Measurements from ENCODE around the gene ZSCAN20. TPM values are rescaled to one million over a fixed set of nuclear protein-coding genes. Genes with fewer than 3 reads are reported as not detected.
A peak's percentile ranks its signal among the peaks of the same experiment; 100 is the strongest.

ZSCAN20 gene
- total RNA-seq = 1 to 10 TPM; 1.8 to 2.1 TPM

DNA sequence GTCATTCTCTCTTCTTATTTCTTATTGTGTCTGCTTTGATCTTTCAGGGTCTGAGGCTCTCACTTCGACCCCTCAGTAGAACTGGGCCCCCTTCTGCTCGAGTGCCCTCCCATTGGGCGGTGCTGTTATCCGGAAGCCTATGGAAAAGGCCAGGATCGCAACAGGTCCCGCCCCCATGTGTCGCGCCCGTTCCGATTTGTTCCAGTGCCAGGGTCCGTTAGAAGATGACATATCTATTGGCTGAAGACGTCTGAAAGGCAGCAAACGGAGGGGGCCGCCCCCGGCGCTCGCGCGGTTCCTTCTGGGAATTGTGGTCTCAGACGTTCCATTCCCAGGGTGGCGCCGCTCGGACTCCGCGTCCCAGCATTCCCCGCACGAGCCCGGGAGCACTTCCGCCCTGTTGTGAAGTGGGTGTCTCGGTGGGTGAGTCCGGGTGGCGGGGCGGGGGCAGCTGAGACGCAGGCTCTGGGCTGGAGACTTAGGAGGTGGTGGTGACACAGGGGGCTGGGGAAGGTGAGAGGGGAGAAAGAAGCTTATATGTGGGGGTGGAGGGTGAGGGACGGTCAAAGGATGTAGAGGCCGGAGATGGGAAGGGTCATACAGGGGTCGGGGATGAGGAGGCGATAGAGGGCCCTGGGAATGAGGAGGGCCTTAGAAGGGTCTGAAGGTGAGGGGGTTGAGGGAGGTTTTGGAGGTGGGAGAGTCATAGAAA lies at the start of gene ZSCAN20:
Gene ZSCAN20 (plus strand): TSS at position 377 of the 712 bp plus-strand sequence. CDS start 6,644 bp downstream, outside the sequence.
- DNase-seq = peak; percentile 91
- H3K4me1 Mint-ChIP-seq (ENCODE audit: low read depth) = peaks cover 43% of the 10 kb centered on the region
- no peaks in the 10 kb centered on the region for H3K27me3 Mint-ChIP-seq (ENCODE audit: low read depth)
- ChIA-PET CTCF (interaction anchor here (1.0 to 5.7 kb wide), 9 partner anchors 12 to 345 kb away, joined by 3 to 75 read pairs (median 8); no protein-coding TSS in a partner anchor), POLR2A (no interaction called here)
- peak within 1 kb of the TSS; percentile 60 for H3K27ac Mint-ChIP-seq
- peak; percentile 98 for ATAC-seq
- peak within 1 kb of the TSS; percentile 82 for H3K4me3 Mint-ChIP-seq
- no peaks in the 10 kb centered on the region for H3K36me3 Mint-ChIP-seq (ENCODE audit: low read depth)
- no peaks in the 10 kb centered on the region for H3K9me3 Mint-ChIP-seq (ENCODE audit: insufficient read depth)

GRCh38 chr1:33424205-33424604 lies 48.2 kb upstream of the ZSCAN20 start:
- Mint-ChIP-seq H3K36me3 (ENCODE audit: low read depth) (no peaks in the 10 kb centered on the region), H3K4me3 (no peak overlapping the region), H3K4me1 (ENCODE audit: low read depth) (peaks cover 4% of the 10 kb centered on the region), H3K27ac (no peak overlapping the region), H3K9me3 (ENCODE audit: insufficient read depth) (no peaks in the 10 kb centered on the region), H3K27me3 (ENCODE audit: low read depth) (peaks cover 11% of the 10 kb centered on the region)
- CTCF ChIA-PET = no interaction called here
- DNase-seq = no peak
- POLR2A ChIA-PET = no interaction called here
- no peak for ATAC-seq

DNA sequence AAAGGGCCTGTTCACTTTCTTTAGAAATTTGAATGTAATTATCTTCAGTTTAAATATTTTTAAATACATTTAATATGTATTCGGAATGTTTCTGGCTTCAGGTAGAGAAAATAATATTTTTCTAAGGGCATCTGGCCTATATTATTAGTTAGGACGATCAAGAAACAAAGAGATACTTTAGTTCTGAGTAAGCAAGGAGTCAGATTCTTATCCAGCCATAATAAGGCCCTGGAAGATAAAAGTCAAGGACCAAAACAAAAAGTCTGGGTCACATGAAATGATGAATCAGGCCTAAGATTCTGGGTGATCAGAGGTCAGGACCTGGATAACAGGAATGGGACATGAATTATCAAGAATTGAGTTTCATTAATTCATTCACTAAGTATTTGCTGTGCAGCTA lies 47.8 kb upstream of the ZSCAN20 start:
- H3K9me3 Mint-ChIP-seq (ENCODE audit: insufficient read depth) = no peaks in the 10 kb centered on the region
- H3K27ac Mint-ChIP-seq = no peak overlapping the region

DNA sequence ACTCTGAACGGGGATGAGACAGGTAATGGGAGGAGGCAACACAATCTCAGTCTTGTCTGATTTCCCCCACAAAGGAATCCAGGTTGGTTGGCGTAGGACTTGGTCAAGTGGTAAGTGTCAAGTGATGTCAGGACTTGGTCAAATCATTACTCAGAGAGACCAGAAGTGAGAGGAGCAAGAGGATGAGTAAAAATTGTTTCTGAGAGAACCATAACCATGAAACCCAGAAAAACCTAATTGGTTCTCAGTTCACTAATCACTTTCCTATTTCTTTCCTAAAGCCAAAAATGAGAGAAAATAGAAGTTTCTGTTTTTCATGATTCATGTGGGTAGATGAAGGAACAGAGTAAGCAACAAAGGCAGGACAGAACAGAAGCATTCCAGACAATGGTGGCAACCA lies 46.5 kb upstream of the ZSCAN20 start:
- no peak for ATAC-seq
- CTCF ChIA-PET = interaction anchor here (1.6 kb wide), 1 partner anchor 22 kb away, joined by 3 read pairs; no protein-coding TSS in a partner anchor
- Mint-ChIP-seq H3K9me3 (ENCODE audit: insufficient read depth) (no peaks in the 10 kb centered on the region), H3K4me1 (ENCODE audit: low read depth) (peaks cover 6% of the 10 kb centered on the region), H3K27ac (no peak overlapping the region), H3K27me3 (ENCODE audit: low read depth) (peaks cover 7% of the 10 kb centered on the region), H3K36me3 (ENCODE audit: low read depth) (no peaks in the 10 kb centered on the region), H3K4me3 (no peak overlapping the region)
- no peak for DNase-seq
- POLR2A ChIA-PET = no interaction called here

More for the DNA sequence above, 47.8 kb upstream of the ZSCAN20 start:
- POLR2A ChIA-PET = no interaction called here
- DNase-seq = no peak
- H3K36me3 Mint-ChIP-seq (ENCODE audit: low read depth) = no peaks in the 10 kb centered on the region
- peaks cover 4% of the 10 kb centered on the region for H3K4me1 Mint-ChIP-seq (ENCODE audit: low read depth)
- no peak overlapping the region for H3K4me3 Mint-ChIP-seq
- ATAC-seq = no peak
- CTCF ChIA-PET = no interaction called here
- peaks cover 9% of the 10 kb centered on the region for H3K27me3 Mint-ChIP-seq (ENCODE audit: low read depth)

- Mint-ChIP-seq H3K4me1 (ENCODE audit: low read depth) (peaks cover 5% of the 10 kb centered on the region), H3K27me3 (ENCODE audit: low read depth) (peaks cover 10% of the 10 kb centered on the region), H3K4me3 (no peak overlapping the region), H3K36me3 (ENCODE audit: low read depth) (no peaks in the 10 kb centered on the region), H3K9me3 (ENCODE audit: insufficient read depth) (no peaks in the 10 kb centered on the region), H3K27ac (no peak overlapping the region)
- CTCF ChIA-PET = interaction anchor here (1.6 kb wide), 1 partner anchor 21 kb away, joined by 3 read pairs; no protein-coding TSS in a partner anchor
- no peak for DNase-seq
- POLR2A ChIA-PET = no interaction called here
- ATAC-seq = no peak
Measured at GRCh38 chr1:33426916-33427315, 45.5 kb upstream of the ZSCAN20 start.

DNA sequence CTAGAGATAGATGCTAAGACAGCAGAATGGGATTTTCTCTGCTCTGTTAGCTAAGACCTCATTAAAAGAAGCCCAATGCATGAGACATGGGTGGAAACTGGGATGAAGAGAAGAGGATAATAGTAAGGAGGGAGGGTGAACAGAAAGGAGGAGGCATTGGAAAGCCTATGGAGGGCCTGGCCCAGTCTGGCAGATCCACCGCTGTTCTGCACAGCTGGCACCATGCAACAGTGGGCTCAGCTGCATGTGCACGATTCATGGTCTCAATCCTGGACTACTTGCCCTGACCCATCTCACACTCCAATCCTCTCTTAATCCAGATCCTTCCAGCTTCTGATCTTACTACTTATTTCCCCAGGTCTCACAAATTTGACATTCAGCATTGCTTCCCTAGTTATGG lies 43.8 kb upstream of the ZSCAN20 start:
- Mint-ChIP-seq H3K36me3 (ENCODE audit: low read depth) (no peaks in the 10 kb centered on the region), H3K27ac (no peak overlapping the region), H3K9me3 (ENCODE audit: insufficient read depth) (no peaks in the 10 kb centered on the region), H3K4me3 (no peak overlapping the region), H3K4me1 (ENCODE audit: low read depth) (peaks cover 5% of the 10 kb centered on the region), H3K27me3 (ENCODE audit: low read depth) (peaks cover 19% of the 10 kb centered on the region)
- POLR2A ChIA-PET = no interaction called here
- ATAC-seq (no peak), DNase-seq (no peak)
- CTCF ChIA-PET = no interaction called here

DNA sequence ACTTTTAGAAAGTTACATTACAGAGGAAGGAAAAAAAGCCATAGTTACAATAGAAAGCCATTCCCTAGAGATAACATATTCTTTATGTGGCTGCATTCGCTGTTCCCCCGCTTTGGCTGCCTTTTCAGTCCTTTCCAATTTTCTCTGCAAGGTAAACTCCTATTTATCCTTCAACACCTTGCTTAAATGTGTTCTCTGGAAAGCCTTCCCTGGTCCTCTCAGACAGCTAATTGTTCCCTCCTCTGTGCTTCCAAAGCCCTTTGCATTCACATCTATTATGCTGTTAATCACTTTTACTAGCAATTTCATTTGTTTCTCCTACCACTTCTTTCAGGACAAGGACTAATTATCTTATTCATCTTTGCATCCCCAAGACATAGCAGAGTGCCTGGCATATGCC lies 43.1 kb upstream of the ZSCAN20 start:
- ChIA-PET CTCF (interaction anchor here (0.7 kb wide), 1 partner anchor 46 kb away, joined by 3 read pairs; no protein-coding TSS in a partner anchor), POLR2A (no interaction called here)
- Mint-ChIP-seq H3K27ac (no peak overlapping the region), H3K4me1 (ENCODE audit: low read depth) (peaks cover 5% of the 10 kb centered on the region), H3K27me3 (ENCODE audit: low read depth) (peaks cover 19% of the 10 kb centered on the region), H3K4me3 (no peak overlapping the region), H3K36me3 (ENCODE audit: low read depth) (no peaks in the 10 kb centered on the region), H3K9me3 (ENCODE audit: insufficient read depth) (no peaks in the 10 kb centered on the region)
- ATAC-seq (no peak), DNase-seq (no peak)

DNA sequence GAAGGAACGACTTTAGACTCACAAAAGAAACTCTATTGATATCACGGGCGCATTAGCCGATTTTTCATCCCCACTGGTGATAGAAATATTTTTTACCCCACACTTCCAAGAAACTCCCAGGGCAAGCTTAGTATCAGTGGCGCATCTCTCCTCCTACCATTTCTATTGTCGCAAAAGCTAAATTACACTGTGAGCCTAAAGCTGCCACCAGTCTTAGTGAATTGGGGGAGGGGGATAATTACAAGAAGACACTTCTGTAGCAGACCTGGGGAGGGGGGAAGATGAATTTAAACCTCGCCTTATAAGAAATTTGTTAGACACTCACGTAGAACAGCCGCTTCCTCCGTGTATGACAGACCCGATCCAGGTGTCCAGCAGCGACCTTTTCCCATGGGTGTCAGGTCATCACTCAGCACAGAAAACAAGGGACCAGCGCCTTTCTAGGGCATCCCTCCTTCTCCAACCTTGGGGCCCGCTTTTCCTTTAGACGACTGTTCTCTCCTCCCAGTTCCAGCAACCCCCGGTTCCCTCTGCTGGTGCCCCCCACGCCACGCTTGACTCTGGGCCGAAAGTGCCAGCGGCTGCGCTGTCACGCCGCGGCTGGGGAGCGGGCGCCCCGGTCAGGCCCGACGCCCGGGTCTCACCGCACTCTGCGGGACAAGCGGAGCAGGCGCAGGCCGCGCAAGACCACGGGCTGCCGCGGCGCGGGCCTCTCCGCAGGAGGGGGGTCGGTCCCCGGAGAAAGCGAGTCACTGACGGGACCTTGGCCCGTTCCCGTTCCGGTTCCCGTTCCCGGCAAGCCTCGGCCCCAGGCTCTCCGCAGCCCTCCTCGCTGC lies 42.4 kb upstream of the ZSCAN20 start:
- Mint-ChIP-seq H3K4me3 (no peak overlapping the region), H3K9me3 (ENCODE audit: insufficient read depth) (no peaks in the 10 kb centered on the region), H3K4me1 (ENCODE audit: low read depth) (peaks cover 5% of the 10 kb centered on the region), H3K27ac (no peak overlapping the region), H3K36me3 (ENCODE audit: low read depth) (no peaks in the 10 kb centered on the region), H3K27me3 (ENCODE audit: low read depth) (peaks cover 22% of the 10 kb centered on the region)
- CTCF ChIA-PET = interaction anchor here (0.7 to 1.1 kb wide), 2 partner anchors 12 to 45 kb away, joined by 3 read pairs; no protein-coding TSS in a partner anchor
- POLR2A ChIA-PET = no interaction called here
- peak; percentile 32 for ATAC-seq
- peak; percentile 39 for DNase-seq

GRCh38 chr1:33430692-33431593 lies 41.5 kb upstream of the ZSCAN20 start, which contains the start of gene PHC2:
Gene PHC2, minus strand, starts transcription at chr1:33431095. Its CDS starts 55,556 bp downstream, at chr1:33375539.
- CTCF ChIA-PET = interaction anchor here (0.7 to 1.4 kb wide), 4 partner anchors 11 to 135 kb away, joined by 3 to 5 read pairs (median 4); no protein-coding TSS in a partner anchor
- no peak within 1 kb of the TSS for H3K27ac Mint-ChIP-seq
- ATAC-seq = peak; percentile 98
- H3K4me1 Mint-ChIP-seq (ENCODE audit: low read depth) = peaks cover 5% of the 10 kb centered on the region
- H3K9me3 Mint-ChIP-seq (ENCODE audit: insufficient read depth) = no peaks in the 10 kb centered on the region
- POLR2A ChIA-PET = no interaction called here
- DNase-seq = peak; percentile 94
- H3K36me3 Mint-ChIP-seq (ENCODE audit: low read depth) = no peaks in the 10 kb centered on the region
- H3K27me3 Mint-ChIP-seq (ENCODE audit: low read depth) = peaks cover 21% of the 10 kb centered on the region
- peak within 1 kb of the TSS; percentile 59 for H3K4me3 Mint-ChIP-seq

GRCh38 chr1:33433509-33434362 lies 38.7 kb upstream of the ZSCAN20 start:
- Mint-ChIP-seq H3K9me3 (ENCODE audit: insufficient read depth) (no peaks in the 10 kb centered on the region), H3K4me3 (no peak overlapping the region), H3K27ac (no peak overlapping the region), H3K27me3 (ENCODE audit: low read depth) (peaks cover 32% of the 10 kb centered on the region), H3K36me3 (ENCODE audit: low read depth) (no peaks in the 10 kb centered on the region), H3K4me1 (ENCODE audit: low read depth) (peaks cover 5% of the 10 kb centered on the region)
- ChIA-PET CTCF (interaction anchor here (1.2 kb wide), 1 partner anchor 138 kb away, joined by 3 read pairs; no protein-coding TSS in a partner anchor), POLR2A (interaction anchor here (1.2 kb wide), 1 partner anchor 8 kb away, joined by 4 read pairs; no protein-coding TSS in a partner anchor)
- no peak for ATAC-seq
- no peak for DNase-seq
